ENCODE results near the gene TACSTD2. TPM values are rescaled to one million over a fixed set of nuclear protein-coding genes. Genes with fewer than 3 reads are reported as not detected.

Gene TACSTD2
- total RNA-seq, 1 experiment from 2014 or later: 12.2 TPM

- no peaks in the 10 kb centered on the region for H4K20me1 ChIP-seq (ENCODE audit: insufficient read depth)
- POLR2A ChIA-PET: no interaction called here
- intact Hi-C loops (cut with micrococcal nuclease): no loop called here
- H3K36me3 ChIP-seq (ENCODE audit: control insufficient read depth in 1 of 2, insufficient read depth in 2 of 2, low read length in 2 of 2): no peaks in the 10 kb centered on the region
- RAD21 ChIA-PET (ENCODE audit: low non-redundant PET in 1 of 2, low total read pairs in 2 of 2, uncharacterized antibody in 2 of 2, unreplicated experiment in 2 of 2): no interaction called here
- no peak overlapping the region for H2AFZ ChIP-seq (ENCODE audit: low read depth, low read length, poor library complexity, severe bottlenecking)
- no peak overlapping the region for H3K27ac ChIP-seq (ENCODE audit: low read depth, low read length)
- H3K9ac ChIP-seq (ENCODE audit: low read length): no peak overlapping the region
- H3K4me1 ChIP-seq (ENCODE audit: control insufficient read depth in 1 of 2, insufficient read depth in 2 of 2, low read length in 2 of 2): peaks cover 15 to 29% of the 10 kb centered on the region in 2 experiments
- no peaks in the 10 kb centered on the region for H3K9me3 ChIP-seq (ENCODE audit: control insufficient read depth in 1 of 2, insufficient read depth in 1 of 2, low read depth in 1 of 2, low read length in 2 of 2)
- no peak overlapping the region for H3K4me2 ChIP-seq (ENCODE audit: low read length)
- TF ChIP-seq CBX3 (IDR thresholded peaks at IDR 0.05; ENCODE audit: low read depth): no peak
- TF ChIP-seq, protein P1, sequence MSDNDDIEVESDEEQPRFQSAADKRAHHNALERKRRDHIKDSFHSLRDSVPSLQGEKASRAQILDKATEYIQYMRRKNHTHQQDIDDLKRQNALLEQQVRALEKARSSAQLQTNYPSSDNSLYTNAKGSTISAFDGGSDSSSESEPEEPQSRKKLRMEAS (IDR thresholded peaks at IDR 0.05): 0 out of 2 replicates have a peak, but pooled peaks have one; percentile 33
- no peak overlapping the region for H3K4me3 ChIP-seq (replicated peaks in 1 of 2; ENCODE audit: low read depth in 1 of 2, low read length in 2 of 2)
- no peaks in the 10 kb centered on the region for H3K27me3 ChIP-seq (ENCODE audit: insufficient read depth, low read length)
- no peaks in the 10 kb centered on the region for H3K79me2 ChIP-seq (ENCODE audit: insufficient read depth, low read length)
- no TSS peak for BruUV-seq (replicated peaks)
- DNase-seq (ENCODE audit: low read depth, low spot score) (no peak), ATAC-seq (no peak)
- H3K9me2 ChIP-seq (ENCODE audit: insufficient read depth): no peaks in the 10 kb centered on the region
- CTCF ChIA-PET: no interaction called here
These were observed 19.6 kb upstream of the TACSTD2 start for GRCh38 chr1:58596631-58597052.

DNA sequence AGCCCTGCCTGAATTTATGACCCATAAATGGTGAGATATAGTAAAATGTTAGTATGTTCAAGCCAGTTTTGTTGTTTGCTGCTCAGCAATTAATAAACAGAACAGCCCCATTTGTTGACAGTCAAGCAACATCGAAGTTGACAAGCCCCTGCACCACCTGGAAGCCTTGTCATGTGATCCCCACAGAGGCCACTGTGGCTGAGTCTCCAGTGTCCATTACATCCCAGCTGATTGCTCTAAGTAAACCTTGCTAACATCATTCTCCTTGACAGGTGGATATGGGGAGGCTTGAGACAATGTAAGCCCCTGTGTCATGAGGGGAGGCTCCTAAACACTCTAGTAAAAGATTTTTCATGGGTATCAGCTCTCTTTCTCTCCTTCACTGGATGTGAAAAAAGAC lies 17.5 kb upstream of the TACSTD2 start:
- ChIA-PET POLR2A (no interaction called here), CTCF (no interaction called here), RAD21 (ENCODE audit: low non-redundant PET in 1 of 2, low total read pairs in 2 of 2, uncharacterized antibody in 2 of 2, unreplicated experiment in 2 of 2) (no interaction called here)
- no peaks in the 10 kb centered on the region for H4K20me1 ChIP-seq (ENCODE audit: insufficient read depth)
- H3K9me3 ChIP-seq (ENCODE audit: control insufficient read depth in 1 of 2, insufficient read depth in 1 of 2, low read depth in 1 of 2, low read length in 2 of 2): no peaks in the 10 kb centered on the region
- intact Hi-C loops (cut with micrococcal nuclease): no loop called here
- TF ChIP-seq ZFX (IDR thresholded peaks at IDR 0.05): no peak
- no peak for TF ChIP-seq RAD21 (IDR thresholded peaks at IDR 0.05; ENCODE audit: low read depth)
- no peaks in the 10 kb centered on the region for H3K27me3 ChIP-seq (ENCODE audit: insufficient read depth, low read length)
- BruUV-seq (replicated peaks): no TSS peak
- H3K36me3 ChIP-seq (ENCODE audit: control insufficient read depth in 1 of 2, insufficient read depth in 2 of 2, low read length in 2 of 2): no peaks in the 10 kb centered on the region
- H3K79me2 ChIP-seq (ENCODE audit: insufficient read depth, low read length): no peaks in the 10 kb centered on the region
- ATAC-seq (no peak), DNase-seq (ENCODE audit: low read depth, low spot score) (no peak)
- no peak overlapping the region for H2AFZ ChIP-seq (ENCODE audit: low read depth, low read length, poor library complexity, severe bottlenecking)
- H3K4me1 ChIP-seq (ENCODE audit: control insufficient read depth in 1 of 2, insufficient read depth in 2 of 2, low read length in 2 of 2): peaks cover 15 to 31% of the 10 kb centered on the region in 2 experiments
- no peak overlapping the region for H3K9ac ChIP-seq (ENCODE audit: low read length)
- no peak overlapping the region for H3K4me3 ChIP-seq (replicated peaks in 1 of 2; ENCODE audit: low read depth in 1 of 2, low read length in 2 of 2)
- no peak overlapping the region for H3K4me2 ChIP-seq (ENCODE audit: low read length)
- H3K9me2 ChIP-seq (ENCODE audit: insufficient read depth): no peaks in the 10 kb centered on the region
- no peak overlapping the region for H3K27ac ChIP-seq (ENCODE audit: low read depth, low read length)
